GM18511 (cell line): ENCODE data around the gene ABCC10.
"Not testable (repeated sequence)": the region's sequence is repeated elsewhere in the genome, so short reads cannot be mapped to it uniquely, and the experiment has no call there.

Experiments
- ATAC-seq: cut with Tn5 transposase; IDR thresholded peaks from one replicate; pipeline ENCODE4 v1.9.1; 2021; ENCODE audit warnings: mild to moderate bottlenecking, moderate library complexity; ENCODE audit not compliant: unreplicated experiment

Gene ABCC10, protein sequence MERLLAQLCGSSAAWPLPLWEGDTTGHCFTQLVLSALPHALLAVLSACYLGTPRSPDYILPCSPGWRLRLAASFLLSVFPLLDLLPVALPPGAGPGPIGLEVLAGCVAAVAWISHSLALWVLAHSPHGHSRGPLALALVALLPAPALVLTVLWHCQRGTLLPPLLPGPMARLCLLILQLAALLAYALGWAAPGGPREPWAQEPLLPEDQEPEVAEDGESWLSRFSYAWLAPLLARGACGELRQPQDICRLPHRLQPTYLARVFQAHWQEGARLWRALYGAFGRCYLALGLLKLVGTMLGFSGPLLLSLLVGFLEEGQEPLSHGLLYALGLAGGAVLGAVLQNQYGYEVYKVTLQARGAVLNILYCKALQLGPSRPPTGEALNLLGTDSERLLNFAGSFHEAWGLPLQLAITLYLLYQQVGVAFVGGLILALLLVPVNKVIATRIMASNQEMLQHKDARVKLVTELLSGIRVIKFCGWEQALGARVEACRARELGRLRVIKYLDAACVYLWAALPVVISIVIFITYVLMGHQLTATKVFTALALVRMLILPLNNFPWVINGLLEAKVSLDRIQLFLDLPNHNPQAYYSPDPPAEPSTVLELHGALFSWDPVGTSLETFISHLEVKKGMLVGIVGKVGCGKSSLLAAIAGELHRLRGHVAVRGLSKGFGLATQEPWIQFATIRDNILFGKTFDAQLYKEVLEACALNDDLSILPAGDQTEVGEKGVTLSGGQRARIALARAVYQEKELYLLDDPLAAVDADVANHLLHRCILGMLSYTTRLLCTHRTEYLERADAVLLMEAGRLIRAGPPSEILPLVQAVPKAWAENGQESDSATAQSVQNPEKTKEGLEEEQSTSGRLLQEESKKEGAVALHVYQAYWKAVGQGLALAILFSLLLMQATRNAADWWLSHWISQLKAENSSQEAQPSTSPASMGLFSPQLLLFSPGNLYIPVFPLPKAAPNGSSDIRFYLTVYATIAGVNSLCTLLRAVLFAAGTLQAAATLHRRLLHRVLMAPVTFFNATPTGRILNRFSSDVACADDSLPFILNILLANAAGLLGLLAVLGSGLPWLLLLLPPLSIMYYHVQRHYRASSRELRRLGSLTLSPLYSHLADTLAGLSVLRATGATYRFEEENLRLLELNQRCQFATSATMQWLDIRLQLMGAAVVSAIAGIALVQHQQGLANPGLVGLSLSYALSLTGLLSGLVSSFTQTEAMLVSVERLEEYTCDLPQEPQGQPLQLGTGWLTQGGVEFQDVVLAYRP (N-terminal part only)

DNA sequence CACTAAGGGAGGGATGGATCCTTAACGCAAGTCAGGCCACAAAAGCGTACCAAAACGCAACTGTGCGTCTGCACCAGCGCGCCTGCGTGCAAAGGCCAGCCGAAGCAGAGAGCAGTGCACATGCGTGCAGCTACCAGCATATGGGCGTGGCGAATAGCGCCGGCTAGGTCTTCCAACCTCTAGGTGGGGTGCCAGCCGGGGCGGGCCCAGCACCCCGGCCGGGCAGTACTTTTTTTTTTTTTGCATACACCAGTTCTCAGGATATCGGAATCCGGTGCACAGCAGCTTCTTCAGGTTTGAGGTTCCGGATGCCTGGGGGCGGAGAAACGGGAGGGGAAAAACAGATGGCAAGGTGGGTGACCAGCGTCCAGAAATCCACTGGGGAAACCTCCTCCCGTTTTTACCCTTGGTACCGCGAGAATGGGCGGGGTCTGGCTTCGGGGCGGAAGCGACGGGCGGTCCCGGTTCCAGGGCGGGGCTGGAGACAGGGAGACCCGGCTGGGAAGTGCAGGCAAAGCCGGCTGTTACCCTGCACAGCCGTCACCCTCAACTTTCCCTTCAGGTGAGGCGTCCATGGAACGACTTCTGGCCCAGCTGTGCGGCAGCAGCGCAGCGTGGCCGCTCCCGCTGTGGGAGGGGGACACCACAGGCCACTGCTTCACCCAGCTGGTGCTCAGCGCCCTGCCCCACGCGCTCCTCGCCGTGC lies at the start of gene ABCC10:
Gene ABCC10, plus strand, starts transcription at position 136 of the 706 bp plus-strand sequence. Its CDS starts 438 bp downstream, at position 574.
- ATAC-seq = peak; percentile 94

DNA sequence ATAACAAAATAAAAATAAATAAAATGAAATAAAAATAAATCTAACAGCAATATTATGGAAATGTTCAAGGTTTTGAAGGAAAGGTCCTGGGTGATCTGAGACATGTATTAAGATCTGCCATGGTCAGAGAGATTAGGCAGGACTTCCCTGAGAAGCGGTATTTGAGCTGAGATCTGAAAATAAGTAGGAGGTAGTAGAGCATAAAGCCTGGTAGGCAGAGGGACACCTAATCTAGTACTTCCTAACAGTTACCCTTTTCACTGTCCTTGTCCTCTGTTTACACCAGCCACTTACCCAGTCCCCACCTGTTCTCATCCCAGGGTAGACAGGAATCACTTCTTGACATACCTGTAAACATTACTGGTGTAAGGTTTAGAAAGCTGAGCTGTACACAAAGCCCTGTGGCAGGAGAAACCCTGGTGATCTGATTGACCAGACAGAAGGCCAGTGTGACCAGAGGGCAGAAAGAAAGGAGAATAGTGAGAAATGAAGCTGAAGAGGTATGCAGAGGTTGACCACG lies 49.6 kb upstream of the ABCC10 start:
- ATAC-seq = no peak

DNA sequence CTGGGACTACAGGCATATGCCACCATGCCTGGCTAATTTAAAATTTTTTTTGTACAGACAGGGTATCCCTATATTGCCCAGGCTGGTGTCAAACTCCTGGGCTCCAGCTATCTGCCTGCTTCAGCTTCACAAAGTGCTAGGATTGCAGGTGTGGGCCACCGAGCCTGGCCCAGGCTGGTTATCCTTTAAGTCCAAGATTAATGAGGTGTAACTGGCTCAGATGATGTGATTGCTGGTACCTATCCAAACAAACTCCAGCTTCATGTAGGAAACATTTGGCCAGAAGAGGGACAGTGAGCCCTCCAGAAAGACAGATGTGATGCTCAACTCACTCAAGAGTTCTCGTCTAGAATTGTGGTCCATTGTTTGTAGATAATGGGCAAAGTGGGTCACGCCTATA lies 48.7 kb upstream of the ABCC10 start:
- no peak for ATAC-seq

DNA sequence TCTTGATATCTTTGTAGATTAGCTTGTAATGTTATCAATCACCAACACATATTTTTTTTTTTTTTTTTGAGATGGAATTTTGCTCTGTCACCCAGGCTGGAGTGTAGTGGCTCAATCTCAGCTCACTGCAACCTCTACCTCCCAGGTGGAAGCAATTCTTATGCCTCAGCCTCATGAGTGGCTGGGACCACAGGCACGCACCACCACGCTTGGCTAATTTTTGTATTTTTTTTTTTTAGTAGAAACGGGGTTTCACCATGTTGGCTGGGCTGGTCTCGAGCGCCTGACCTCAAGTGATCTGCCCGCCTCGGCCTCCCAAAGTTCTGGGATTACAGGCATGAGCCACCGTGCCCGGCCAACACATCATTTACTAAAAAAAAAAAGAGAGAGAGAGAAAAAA lies 46.5 kb upstream of the ABCC10 start:
- not testable (repeated sequence) for ATAC-seq

DNA sequence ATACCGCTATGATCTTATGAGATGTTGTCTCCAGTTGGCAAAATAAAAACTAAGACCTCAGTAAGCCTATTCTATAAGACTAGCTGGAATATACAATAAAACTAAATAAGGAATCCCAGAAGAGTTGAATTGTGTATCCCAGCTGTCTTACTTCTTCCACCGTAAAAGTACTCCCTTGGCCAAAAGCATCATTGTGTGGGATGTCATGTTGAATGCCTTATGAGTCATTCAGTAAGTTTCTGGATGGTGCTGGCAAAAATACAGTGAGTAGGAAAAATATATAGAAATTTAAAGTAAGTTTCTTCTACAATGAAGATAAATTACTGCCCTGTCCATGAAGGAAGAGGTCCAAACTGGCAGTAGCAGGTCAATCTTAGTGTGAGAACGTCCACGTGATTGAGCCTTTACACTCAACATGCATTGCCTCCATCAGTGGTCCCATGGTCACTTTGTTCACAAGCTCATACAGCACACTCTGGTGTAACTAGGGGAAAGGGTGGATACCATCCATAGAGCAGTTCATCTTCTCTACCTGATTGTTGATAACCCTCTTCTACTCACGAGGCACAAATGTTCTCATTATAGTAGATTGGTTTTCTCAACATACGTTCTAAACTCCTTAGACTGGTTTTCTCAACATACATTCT lies 44.2 kb upstream of the ABCC10 start:
- peak; percentile 29 for ATAC-seq

DNA sequence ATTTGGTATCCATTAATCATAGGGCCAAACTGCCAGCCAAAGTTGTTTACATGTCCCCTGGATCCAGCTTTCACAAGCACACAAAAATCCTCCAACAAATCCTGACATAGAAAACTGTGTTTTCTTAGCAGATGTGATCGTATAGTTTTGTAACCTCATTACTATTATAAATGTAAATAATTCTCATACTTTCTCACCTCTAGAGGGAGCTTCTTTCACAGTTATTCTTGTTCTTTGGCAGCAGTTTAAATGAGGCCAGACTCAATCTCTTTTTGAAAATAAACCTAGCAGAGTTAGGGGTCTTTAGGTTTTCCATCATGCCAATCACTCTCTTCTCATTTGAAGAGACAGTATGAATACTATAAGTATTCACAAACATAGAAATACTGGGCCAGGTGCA lies 40.8 kb upstream of the ABCC10 start:
- ATAC-seq = no peak

DNA sequence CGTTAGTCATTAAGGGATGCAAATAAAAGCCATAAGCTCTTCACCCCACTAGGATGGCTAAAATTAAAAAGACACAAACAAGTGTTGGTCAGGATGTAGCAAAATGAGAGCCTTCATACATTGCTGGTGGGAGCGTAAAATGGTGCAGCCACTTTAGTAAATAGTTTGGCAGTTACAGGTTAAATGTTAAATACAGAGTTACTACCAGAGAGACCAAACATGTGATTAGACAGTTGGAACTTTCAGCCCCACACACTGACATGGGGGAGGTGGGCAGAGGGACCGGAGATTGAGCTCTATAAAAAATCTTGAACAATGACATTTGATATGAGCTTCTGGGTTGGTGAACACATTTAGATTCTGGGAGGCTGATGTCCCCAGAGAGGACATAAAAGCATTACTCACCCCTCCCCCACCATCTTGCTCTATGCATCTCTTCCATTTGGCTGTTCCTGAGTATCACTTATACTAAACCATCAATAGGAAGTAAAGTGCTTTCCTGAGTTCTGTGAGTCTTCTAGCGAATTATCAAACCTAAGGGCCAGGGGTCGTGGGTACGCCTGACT lies 37.5 kb upstream of the ABCC10 start:
- ATAC-seq = no peak

DNA sequence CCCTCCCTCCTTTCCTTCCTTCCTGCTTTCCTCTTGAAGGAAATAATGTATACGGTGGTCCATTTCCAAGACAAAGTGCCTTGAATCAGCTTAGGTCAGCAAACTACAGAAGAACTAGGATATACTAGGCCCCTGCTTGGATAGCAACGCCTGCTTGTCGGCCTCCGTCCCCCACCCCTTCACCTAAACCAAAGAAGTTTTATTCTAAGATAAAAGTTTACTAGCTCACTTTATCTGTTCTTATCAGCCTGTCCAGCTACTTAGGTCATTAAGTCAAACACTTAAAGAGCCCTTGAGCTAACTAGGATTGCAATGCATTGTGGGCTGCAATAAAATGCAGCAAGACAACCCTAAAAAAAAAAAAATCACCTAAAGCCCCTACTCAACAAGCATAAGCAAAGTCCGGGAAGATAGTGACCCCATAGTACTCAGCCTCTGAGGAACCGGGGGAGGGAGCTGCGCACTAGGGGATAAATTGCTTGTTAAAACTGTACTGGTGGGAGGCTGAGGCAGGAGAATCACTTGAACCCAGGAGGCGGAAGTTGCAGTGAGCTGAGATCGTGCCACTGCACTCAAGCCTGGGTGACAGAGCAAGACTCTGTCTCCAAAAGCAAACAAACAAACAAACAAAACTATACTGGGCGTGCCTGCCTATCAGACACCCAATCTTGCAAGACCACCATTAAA lies 36.4 kb upstream of the ABCC10 start:
- not testable (repeated sequence) for ATAC-seq

DNA sequence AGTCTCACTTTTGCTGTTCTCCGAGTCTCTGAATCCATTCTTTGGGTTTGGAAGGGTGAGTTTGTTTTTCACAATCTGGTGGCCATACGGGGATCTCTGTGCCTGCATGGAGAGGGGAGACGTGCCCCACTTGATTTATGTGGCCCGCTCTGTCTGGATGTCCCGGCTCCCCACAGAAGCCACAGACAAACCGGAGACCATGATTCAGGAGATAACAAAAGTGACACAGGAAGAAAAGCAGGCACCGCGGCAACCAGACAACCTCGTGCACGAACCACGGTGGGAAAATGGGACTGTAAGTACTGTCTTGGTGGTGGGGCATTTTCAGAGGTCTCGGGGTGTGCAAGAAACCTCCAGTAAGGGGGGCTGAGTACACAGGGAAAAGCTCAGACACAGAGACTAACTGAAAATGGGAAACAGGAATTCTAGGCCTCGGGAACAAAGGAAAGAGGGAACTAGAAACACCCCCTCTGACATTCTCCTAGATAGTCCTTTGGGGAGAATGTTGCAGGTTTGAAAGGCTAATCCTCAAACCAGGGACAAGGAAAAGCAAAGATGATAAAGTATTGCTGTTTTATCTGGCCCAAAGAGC lies 35.8 kb upstream of the ABCC10 start:
- no peak for ATAC-seq

DNA sequence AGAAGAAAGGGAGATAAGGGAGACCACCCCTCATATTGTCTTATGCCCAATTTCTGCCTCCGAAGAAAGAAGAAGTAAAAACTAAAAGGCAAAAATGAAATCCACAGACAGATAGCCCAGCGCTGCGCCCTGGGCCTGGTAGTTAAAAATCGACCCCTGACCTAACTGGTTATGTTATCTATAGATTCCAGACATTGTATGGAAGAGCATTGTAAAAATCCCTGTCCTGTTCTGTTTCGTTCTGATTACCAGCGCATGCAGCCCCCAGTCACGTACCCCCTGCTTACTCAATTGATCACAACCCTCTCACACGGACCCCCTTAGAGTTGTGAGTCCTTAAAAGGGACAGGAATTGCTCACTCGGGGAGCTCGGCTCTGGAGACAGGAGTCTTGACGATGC lies 34.2 kb upstream of the ABCC10 start:
- ATAC-seq = not testable (repeated sequence)

DNA sequence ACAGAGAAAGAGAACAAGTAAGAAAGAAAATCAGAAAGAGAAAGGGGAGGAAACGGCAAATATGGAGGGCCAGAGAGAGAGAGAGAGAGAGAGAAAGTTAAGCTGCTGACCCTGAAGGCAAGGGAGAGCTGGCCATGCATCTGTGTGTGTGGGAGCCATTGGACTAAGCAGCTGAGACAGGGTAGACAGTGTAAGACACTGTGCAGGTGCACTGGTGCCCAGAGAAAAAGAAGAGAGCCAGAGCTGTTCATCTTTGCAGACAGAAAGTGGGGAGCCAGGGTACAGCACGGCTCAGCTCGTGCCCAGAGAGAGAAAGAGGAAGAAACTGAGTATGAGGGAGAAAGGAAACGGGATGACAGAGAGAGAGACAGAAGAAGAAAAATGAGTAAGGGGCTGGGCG lies 33.7 kb upstream of the ABCC10 start:
- ATAC-seq = no peak

DNA sequence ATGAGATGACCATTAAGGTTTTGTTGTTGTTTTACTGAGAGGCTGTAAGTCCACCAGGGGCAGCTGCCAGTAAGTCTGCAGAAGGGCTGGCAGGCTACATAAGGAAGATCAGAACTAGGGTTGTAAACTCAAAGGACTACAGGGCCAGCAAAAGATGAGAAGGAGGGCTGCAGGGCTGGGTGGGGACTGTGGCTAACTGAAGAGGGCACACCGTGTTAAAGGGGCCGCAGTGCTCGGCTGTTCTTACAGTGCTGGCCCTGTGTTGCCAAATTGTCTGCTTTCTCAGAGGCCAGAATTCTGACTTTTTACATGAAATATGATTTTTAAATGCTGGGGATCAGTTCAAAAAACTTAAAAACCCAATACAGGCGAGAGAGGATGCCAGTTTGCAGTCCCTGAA lies 32.4 kb upstream of the ABCC10 start:
- no peak for ATAC-seq

DNA sequence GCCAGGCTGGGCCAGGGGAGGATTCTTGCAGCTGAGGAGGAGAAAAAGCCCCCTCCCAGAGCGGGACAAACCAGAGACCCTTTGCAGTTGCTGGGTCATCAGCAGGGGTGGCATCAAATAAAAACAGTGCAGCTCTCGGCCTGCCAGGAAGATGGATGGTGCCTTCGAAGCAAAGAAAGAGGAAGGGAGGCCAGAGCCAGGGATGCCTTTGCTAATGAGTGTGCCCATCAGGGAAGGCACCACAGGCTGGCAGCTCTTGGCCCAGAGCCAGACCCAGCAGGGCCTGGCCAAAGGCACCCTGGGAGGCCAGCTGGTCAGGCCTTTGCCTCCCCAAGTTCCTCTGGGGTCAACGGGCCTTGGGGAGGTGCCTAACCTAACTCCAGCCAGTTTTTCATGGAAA lies 31.6 kb upstream of the ABCC10 start:
- ATAC-seq = no peak

DNA sequence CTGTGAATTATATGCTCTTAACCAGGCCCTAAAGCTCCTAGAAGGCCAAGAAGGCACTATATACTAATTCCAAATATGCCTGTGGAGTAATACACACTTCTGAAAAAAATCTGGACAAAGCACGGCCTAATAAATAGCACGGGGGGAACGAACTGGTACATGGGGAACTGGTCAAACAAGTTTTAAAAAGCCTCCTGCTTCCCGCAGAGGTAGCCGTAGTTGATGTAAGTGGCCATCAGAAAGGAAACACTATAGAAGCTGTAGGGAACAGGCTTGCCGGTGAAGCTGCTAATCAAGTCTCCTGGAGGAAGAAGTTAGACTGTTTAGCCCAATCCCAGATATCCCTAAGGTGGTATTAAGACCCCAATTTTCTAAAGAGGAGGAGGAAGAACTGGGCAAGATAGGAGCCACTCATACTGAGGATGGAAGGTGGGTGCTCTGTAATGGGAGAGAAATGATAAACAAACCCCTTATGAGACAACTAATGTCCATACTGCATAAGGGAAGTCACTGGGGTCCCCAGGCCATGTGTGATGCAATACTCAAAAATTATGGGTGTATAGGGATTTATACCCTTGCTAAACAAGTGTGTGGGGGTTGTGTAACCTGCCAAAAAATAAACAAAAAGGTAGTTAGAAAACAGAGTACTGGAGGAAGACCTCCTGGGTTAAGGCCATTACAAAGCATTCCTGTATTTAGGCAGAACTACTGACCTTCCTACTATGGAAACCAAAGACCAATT lies 30.8 kb upstream of the ABCC10 start:
- ATAC-seq = no peak

DNA sequence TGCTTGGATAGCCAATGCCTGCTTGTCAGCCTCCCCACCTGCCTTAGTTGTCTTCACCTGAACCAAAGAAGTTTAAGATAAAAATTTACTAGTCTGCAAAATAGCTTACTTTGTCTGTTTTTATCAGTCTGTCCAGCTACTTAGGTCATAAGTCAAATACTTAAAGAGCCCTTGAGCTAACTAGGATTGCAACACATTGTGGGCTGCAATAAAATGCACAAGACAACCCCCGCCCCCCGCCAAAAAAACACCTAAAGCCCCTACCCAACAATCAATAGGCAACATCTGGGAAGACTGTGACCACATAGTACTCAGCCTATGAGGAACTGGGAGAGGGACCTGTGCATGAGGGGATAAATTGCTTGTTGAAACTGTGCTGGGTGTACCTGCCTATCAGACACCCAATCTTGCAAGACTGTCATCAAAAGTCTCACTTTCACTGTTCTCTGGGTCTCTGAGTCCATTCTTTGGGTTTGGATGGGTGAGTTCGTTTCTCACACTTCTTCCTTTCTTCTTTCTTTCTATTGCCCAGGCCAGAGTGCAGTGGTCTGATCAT lies 27.3 kb upstream of the ABCC10 start:
- ATAC-seq = no peak

DNA sequence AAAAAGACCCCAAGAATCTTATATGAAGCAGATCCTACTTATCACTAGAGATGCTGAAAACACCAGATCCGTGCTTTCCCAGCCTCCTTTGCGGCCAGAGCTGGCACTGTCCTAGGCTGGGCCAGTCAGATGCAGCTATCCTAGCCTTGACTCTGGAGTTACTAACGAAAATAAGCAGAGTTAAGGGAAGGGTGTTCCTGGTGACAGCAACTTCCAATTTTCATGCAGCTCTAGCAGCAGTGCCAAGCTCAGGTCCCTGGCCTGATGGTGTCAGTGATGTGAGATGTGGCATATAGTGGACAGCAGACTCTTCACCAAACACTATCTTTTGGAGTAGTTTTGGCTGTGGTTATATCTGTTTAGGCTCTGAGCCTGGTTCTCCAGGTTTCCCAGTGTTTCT lies 25.6 kb upstream of the ABCC10 start:
- no peak for ATAC-seq

DNA sequence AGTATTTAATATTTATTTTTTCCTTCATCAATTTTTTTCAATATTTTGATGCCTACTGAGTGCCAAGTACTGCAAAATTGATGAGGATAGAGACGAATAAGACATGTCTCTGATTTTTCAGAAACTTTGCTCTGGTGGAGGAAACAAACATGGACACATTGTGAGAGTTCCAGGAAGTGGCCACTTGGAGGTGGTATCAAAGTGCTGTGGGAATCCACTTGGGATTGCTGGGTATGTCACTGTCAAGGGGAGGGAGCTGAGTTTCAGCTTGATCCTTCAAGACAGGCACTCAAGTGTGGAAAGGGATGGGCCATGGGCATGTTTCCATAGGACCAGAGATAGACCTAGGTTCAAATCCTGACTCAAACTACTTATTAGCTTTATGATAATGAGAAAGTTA lies 24.5 kb upstream of the ABCC10 start:
- ATAC-seq = no peak

DNA sequence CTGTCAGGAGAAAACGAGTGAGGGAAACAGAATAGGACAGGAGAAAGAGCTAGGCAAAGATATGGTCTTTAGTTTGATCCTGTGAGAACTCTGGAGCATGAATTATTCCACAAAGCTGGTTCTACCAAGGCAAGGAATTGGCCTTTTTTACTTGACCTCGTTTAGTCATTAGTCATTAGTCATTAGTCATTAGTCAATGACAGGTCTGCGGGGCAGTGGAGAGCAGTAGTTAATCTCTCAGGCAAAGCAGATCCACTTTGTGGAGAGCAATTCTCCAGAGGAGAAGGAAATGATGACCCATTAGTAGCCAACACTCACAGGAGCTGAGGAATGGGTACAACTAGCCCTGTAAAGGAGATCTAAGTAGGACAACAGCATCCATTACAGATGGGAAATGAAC lies 22.0 kb upstream of the ABCC10 start:
- ATAC-seq = no peak
